ENCODE data around the gene UBR4. TPM values are rescaled to one million over a fixed set of nuclear protein-coding genes. Genes with fewer than 3 reads are reported as not detected.

Gene UBR4
- total and polyA plus RNA-seq, 2 of the 8 experiments (the other 6 are each of a cell fraction or from before 2014, with no cell fraction given) = 139 to 152 TPM

DNA sequence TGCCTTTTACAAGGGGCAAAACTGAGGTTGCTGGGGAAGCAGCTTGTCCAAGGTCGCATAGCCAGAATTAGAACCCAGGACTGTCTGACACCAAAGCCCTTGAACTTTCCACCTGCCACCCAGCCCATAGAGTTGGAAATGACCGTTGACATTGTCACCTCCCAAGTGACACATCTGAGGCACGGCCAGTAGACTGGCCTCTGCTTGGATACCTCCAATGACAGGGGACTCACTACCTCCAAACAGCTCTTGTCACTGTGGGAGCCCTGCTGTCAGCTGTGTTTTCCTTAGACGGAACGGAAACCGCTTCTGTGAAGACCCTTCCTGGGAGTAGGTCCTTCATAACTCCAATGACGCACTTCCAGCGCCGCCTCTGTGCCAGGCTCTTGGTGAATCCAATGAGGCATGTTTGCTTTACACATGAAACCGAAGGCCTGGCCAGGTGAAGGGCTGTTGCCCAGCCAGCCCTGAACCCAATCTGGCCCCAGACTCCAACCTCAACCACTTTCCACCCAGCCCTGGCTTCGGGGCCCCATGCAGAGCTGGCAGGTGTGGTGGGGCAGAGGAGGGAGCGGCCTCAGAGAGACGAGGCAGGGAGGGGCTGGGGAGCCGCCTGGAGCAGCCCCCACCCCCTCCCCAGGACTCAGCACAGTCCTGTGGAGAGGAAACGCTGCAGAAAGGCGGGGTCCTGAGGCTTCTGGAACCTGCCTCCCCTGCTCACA is 144.4 kb downstream of the UBR4 start:
- H3K9ac ChIP-seq (replicated peaks in 1 of 4; ENCODE audit: extremely low read depth in 1 of 4, low read depth in 3 of 4, low read length in 3 of 4) = 0 out of 7 replicates have a peak overlapping the region, but pooled peaks of 1 of the 4 experiments have one; percentile 27
- FAIRE-seq (no peak), DNase-seq (ENCODE audit: low read depth in 1 of 2, low spot score in 2 of 2) (no peak)
- H4K8ac ChIP-seq (ENCODE audit: extremely low read depth, insufficient read depth, low read length) = no peak overlapping the region
- H3K23ac ChIP-seq (ENCODE audit: insufficient read length) = no peak overlapping the region
- no peaks in the 10 kb centered on the region for H3K79me2 ChIP-seq (ENCODE audit: control insufficient read depth in 1 of 2, insufficient read depth in 2 of 2, low read length in 2 of 2)
- no peaks in the 10 kb centered on the region for H3K36me3 ChIP-seq (ENCODE audit: control insufficient read depth in 2 of 4, insufficient read depth in 4 of 4, low read length in 3 of 4)
- H4K5ac ChIP-seq (ENCODE audit: insufficient read length, low read depth, low read length) = no peak overlapping the region
- H2BK12ac ChIP-seq (ENCODE audit: low read depth, low read length) = 0 out of 2 replicates have a peak overlapping the region, but pooled peaks have one; percentile 9
- H3K27me3 ChIP-seq (replicated peaks in 1 of 4; ENCODE audit: control insufficient read depth in 3 of 4, extremely low read depth in 1 of 4, insufficient read depth in 3 of 4, low read length in 3 of 4) = no peaks in the 10 kb centered on the region
- no peak overlapping the region for H3K4ac ChIP-seq (replicated peaks; ENCODE audit: insufficient read length, low read depth, low read length)
- no peak overlapping the region for H2AFZ ChIP-seq (ENCODE audit: low read length)
- peaks cover 0 to 7% (median 2%) of the 10 kb centered on the region in 4 experiments; a peak in 4 of 7 replicates for H3K4me1 ChIP-seq (replicated peaks in 1 of 4; ENCODE audit: control insufficient read depth in 3 of 4, insufficient read depth in 4 of 4, low read length in 3 of 4)
- no peak overlapping the region for H3K27ac ChIP-seq (ENCODE audit: low read depth, low read length)
- WGBS, 2 experiments (ENCODE audit: extremely low coverage in 1 of 2, insufficient coverage in 1 of 2, insufficient read length in 1 of 2, insufficient replicate concordance in 2 of 2, low coverage in 1 of 2, low lambda C conversion rate in 2 of 2, missing lambda C conversion rate in 1 of 2) = 85% methylated on average over 13 of the region's 16 CpGs; no CpG with 5 or more reads in 1 of the 2 experiments
- TF ChIP-seq POLR2AphosphoS5 (IDR thresholded peaks at IDR 0.05; ENCODE audit: low read depth, low read length) = no peak
- TF ChIP-seq KDM1A (IDR thresholded peaks at IDR 0.05; ENCODE audit: borderline replicate concordance, low read length) = peak; percentile 64; the same call in 1 of the 2 replicates
- TF ChIP-seq BCL11A (IDR thresholded peaks at IDR 0.05; ENCODE audit: low read depth in 2 of 2, low read length in 2 of 2) = no peak
- TF ChIP-seq POU5F1 (IDR thresholded peaks at IDR 0.05; ENCODE audit: low read depth, low read length) = no peak
- TF ChIP-seq CREB1 (IDR thresholded peaks at IDR 0.05) = no peak
- TF ChIP-seq, protein P1, sequence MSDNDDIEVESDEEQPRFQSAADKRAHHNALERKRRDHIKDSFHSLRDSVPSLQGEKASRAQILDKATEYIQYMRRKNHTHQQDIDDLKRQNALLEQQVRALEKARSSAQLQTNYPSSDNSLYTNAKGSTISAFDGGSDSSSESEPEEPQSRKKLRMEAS (IDR thresholded peaks at IDR 0.05) = no peak
- TF ChIP-seq ZNF274 (IDR thresholded peaks at IDR 0.05; ENCODE audit: borderline replicate concordance, extremely low read depth, low read length) = no peak
- H3K18ac ChIP-seq (ENCODE audit: extremely low read depth, low read length) = no peak overlapping the region
- H3K56ac ChIP-seq (replicated peaks; ENCODE audit: insufficient read length, low read depth, low read length) = no peak overlapping the region
- no peak overlapping the region for H3K4me2 ChIP-seq (ENCODE audit: insufficient read depth in 1 of 2, low read depth in 2 of 2, low read length in 2 of 2)
- no peak overlapping the region for H2BK120ac ChIP-seq (replicated peaks; ENCODE audit: low read depth, low read length)
- H2BK15ac ChIP-seq (ENCODE audit: low read length) = no peak overlapping the region
- no peaks in the 10 kb centered on the region; the same call in 1 of the 2 replicates for H3K79me1 ChIP-seq (ENCODE audit: low read depth, low read length)
- H4K20me1 ChIP-seq (replicated peaks in 1 of 2; ENCODE audit: control insufficient read depth in 1 of 2, insufficient read depth in 2 of 2, low read length in 2 of 2) = no peaks in the 10 kb centered on the region
- H4K91ac ChIP-seq (replicated peaks; ENCODE audit: insufficient read length, low read length) = no peak overlapping the region
- H3K14ac ChIP-seq (ENCODE audit: insufficient read length) = no peak overlapping the region
- no peak overlapping the region for H2BK20ac ChIP-seq (ENCODE audit: low read length)
- H3K23me2 ChIP-seq (ENCODE audit: low read depth, low read length) = peaks cover 4% of the 10 kb centered on the region; the same call in 1 of the 2 replicates
- no peak overlapping the region for H2BK5ac ChIP-seq (ENCODE audit: low read depth, low read length)
- no peak overlapping the region for H3K4me3 ChIP-seq (ENCODE audit: extremely low read depth in 1 of 4, insufficient read depth in 2 of 4, low read depth in 3 of 4, low read length in 4 of 4)
- H2AK5ac ChIP-seq (ENCODE audit: low read depth, low read length) = no peak overlapping the region
- POLR2A ChIA-PET (ENCODE audit: partially characterized antibody) = no interaction called here
- CTCF ChIA-PET (ENCODE audit: partially characterized antibody) = interaction anchor here (0.8 to 2.8 kb wide), 2 partner anchors 152 to 158 kb away, joined by 3 to 11 read pairs; no protein-coding TSS in a partner anchor
- H3K9me3 ChIP-seq (ENCODE audit: insufficient read depth in 2 of 2, low read depth in 1 of 2, low read length in 1 of 2) = peaks cover 0 to 5% of the 10 kb centered on the region in 2 experiments; a peak in 1 of 4 replicates
